K562 (cell line): ENCODE measurements around the gene SLC22A1. TPM values are rescaled to one million over a fixed set of nuclear protein-coding genes. Genes with fewer than 3 reads are reported as not detected.
A peak's percentile ranks its signal among the peaks of the same experiment; 100 is the strongest.

Experiments
- ATAC-seq: fragments of 200-7000 bp; cut with Tn5 transposase; 3 replicates; pipeline ENCODE4 v1.9.1; 2020; ENCODE audit warnings: moderate library complexity
- BruUV-seq: library from RNA; stranded (reverse); fragments of 400-500 nt; replicated peaks from 2 replicates; lab custom pipeline; 2021; lab: Mats Ljungman, UMichigan
- CTCF ChIA-PET: fragments of 300-600 bp; formaldehyde crosslinking; extraction: SDS; loops from one replicate; lab custom pipeline; 2021; ENCODE audit warnings: low intra/inter-chr PET ratio; lab: Yijun Ruan, JAX
- POLR2A ChIA-PET: fragments of 300-600, 350-650 bp; sonication (Branson Sonifier 250); formaldehyde crosslinking; extraction: SDS; loops from one replicate; lab custom pipeline; 2021; ENCODE audit warnings: antibody characterized with exemption, inconsistent platforms; lab: Yijun Ruan, JAX
- DNase-seq, 4 experiments: peaks; one replicate each; pipeline versions ENCODE4 v3.0.0 to v3.0.0-alpha.2; 2011 to 2018; ENCODE audit warnings: low spot score in 3 of 4, mixed read lengths in 3 of 4; ENCODE audit errors: extremely low read depth in 1 of 4
- FAIRE-seq: peaks from 2 replicates; lab custom pipeline; 2011; peaks lifted over from hg19 to GRCh38; lab: Jason Lieb, UNC
- H2AFZ ChIP-seq: 2 replicates; pipeline ENCODE4 v1.6.0; 2011; ENCODE audit warnings: low read depth, low read length, control low read depth, inconsistent platforms
- H3K27ac ChIP-seq: fragments of 200-600 bp; 3 replicates; pipeline ENCODE4 v1.8.0; 2011; ENCODE audit warnings: low read depth, mild to moderate bottlenecking, control low read depth, inconsistent platforms, low read length, moderate library complexity, mixed read lengths; ENCODE audit errors: extremely low read depth
- H3K27me3 ChIP-seq, 2 experiments: fragments of 300-600 bp in 1 of 2; 2 replicates in 1 of 2; 3 replicates in 1 of 2; pipeline versions ENCODE4 v1.6.0 to v1.8.0; 2011; ENCODE audit warnings: inconsistent platforms in 2 of 2, low read length in 2 of 2, mild to moderate bottlenecking in 1 of 2, mixed read lengths in 1 of 2, moderate library complexity in 1 of 2; ENCODE audit not compliant: control insufficient read depth in 2 of 2, insufficient read depth in 2 of 2
- H3K36me3 ChIP-seq: fragments of 300-600 bp; 3 replicates; pipeline ENCODE4 v1.8.0; 2011; ENCODE audit warnings: mild to moderate bottlenecking, low read length, inconsistent platforms; ENCODE audit not compliant: control insufficient read depth, insufficient read depth
- H3K4me1 ChIP-seq, 2 experiments: fragments of 200-600 bp in 1 of 2; replicated peaks in 1 of 2; 2 replicates in 1 of 2; 3 replicates in 1 of 2; pipeline versions ENCODE4 v1.5.1 to v1.8.0; 2011; ENCODE audit warnings: inconsistent platforms in 2 of 2, low read length in 2 of 2, mild to moderate bottlenecking in 1 of 2, mixed read lengths in 1 of 2, moderate library complexity in 1 of 2; ENCODE audit not compliant: control insufficient read depth in 2 of 2, insufficient read depth in 2 of 2
- H3K4me2 ChIP-seq: 2 replicates; pipeline ENCODE4 v1.6.1; 2011; ENCODE audit warnings: low read length, control low read depth, inconsistent platforms, mixed read lengths; ENCODE audit not compliant: insufficient read depth
- H3K4me3 ChIP-seq: fragments of 200-600 bp; sonication (generic), shearing (Covaris generic); 2 replicates; pipeline ENCODE4 v1.5.1; 2016; ENCODE audit warnings: control low read depth, inconsistent platforms
- H3K79me2 ChIP-seq: fragments of 200-600 bp; 3 replicates; pipeline ENCODE4 v1.8.0; 2011; ENCODE audit warnings: low read length, inconsistent platforms; ENCODE audit not compliant: control insufficient read depth, insufficient read depth
- H3K9ac ChIP-seq, 2 experiments: 2 replicates each; pipeline versions ENCODE4 v1.6.0 to v1.6.1; 2011; ENCODE audit warnings: low read depth in 2 of 2, low read length in 2 of 2, control low read depth in 1 of 2, inconsistent platforms in 1 of 2, mild to moderate bottlenecking in 1 of 2, mixed read lengths in 1 of 2; ENCODE audit not compliant: insufficient read depth in 1 of 2
- H3K9me1 ChIP-seq: one replicate; pipeline ENCODE4 v1.6.0; 2011; ENCODE audit warnings: inconsistent platforms, mild to moderate bottlenecking, low read length, moderate library complexity; ENCODE audit not compliant: control insufficient read depth, insufficient read depth
- H3K9me3 ChIP-seq: replicated peaks from 2 replicates; pipeline ENCODE4 v1.5.1; 2011; ENCODE audit warnings: low read depth, low read length, inconsistent platforms; ENCODE audit not compliant: control insufficient read depth, insufficient read depth
- H4K20me1 ChIP-seq: replicated peaks from 2 replicates; pipeline ENCODE4 v1.6.1; 2011; ENCODE audit warnings: low read length, inconsistent platforms, mixed read lengths; ENCODE audit not compliant: control insufficient read depth, insufficient read depth
- NONO ChIP-seq, 2 experiments: fragments of 200-400 bp in 1 of 2; fragments of 450-650 bp in 1 of 2; formaldehyde crosslinking in 1 of 2; IDR thresholded peaks; 2 replicates each; pipeline ENCODE4 v1.6.1; 2017; ENCODE audit warnings: low read depth in 2 of 2, mild to moderate bottlenecking in 2 of 2, moderate library complexity in 2 of 2, low read length in 1 of 2
- PHTF2 ChIP-seq: fragments of 250-450 bp; sonication (Bioruptor Pico); IDR thresholded peaks from 2 replicates; pipeline ENCODE4 v1.5.0; 2021; ENCODE audit warnings: mild to moderate bottlenecking
- POLR2G ChIP-seq: fragments of 200-400 bp; formaldehyde crosslinking; IDR thresholded peaks from 2 replicates; pipeline ENCODE4 v1.6.1; 2017; ENCODE audit warnings: low read depth, mild to moderate bottlenecking, antibody characterized with exemption, low read length, moderate library complexity
- TAF1 ChIP-seq: IDR thresholded peaks from 2 replicates; pipeline ENCODE4 v1.6.1; 2011; ENCODE audit warnings: mild to moderate bottlenecking, low read length, moderate library complexity; ENCODE audit not compliant: insufficient read depth, control insufficient read depth, severe bottlenecking; ENCODE audit errors: extremely low read depth
- ZNF134 ChIP-seq: fragments of 250-450 bp; sonication (Bioruptor Pico); conservative IDR thresholded peaks from 2 replicates; pipeline ENCODE4 v1.4.0; 2020
- WGBS: fragments of 100-300 bp; shearing (Covaris generic); methylation state at CpG from one replicate; pipeline ENCODE4 v1.1.6; 2016; ENCODE audit warnings: low coverage, mixed read lengths; ENCODE audit not compliant: insufficient coverage; ENCODE audit errors: missing lambda C conversion rate; 5-methylcytosine and 5-hydroxymethylcytosine counted together
- in situ Hi-C: fragments of 300-500 bp; cut with MboI; formaldehyde crosslinking; loops from 4 replicates; pipeline ENCODE4 v1.15.0; 2018; ENCODE audit warnings: inconsistent platforms, mixed read lengths
- intact Hi-C: fragments of 100-400 bp; cut with micrococcal nuclease; formaldehyde crosslinking; loops from 2 replicates; pipeline ENCODE4 v1.14.2; 2022
- polyA plus RNA-seq, 8 experiments: library from polyadenylated mRNA; depleted of rRNA in 4 of 8; stranded (reverse) in 5 of 8; unstranded in 3 of 8; fragments of >200 nt; fragmentation: Nextera tagmentation in 2 of 8; fragmentation: Illumina TruSeq in 1 of 8; extraction: Ambion mirVana in 2 of 8; extraction: Trizol in 1 of 8; gene quantifications; 2 replicates each; pipeline versions ENCODE4 v1.2.1 to v1.2.3, GENCODE V29; 2011 to 2014; ENCODE audit warnings: inconsistent platforms in 1 of 8, missing spikeins in 1 of 8
- total RNA-seq, 7 experiments: library from RNA; depleted of rRNA in 6 of 7; stranded (reverse); fragments of >200 nt in 6 of 7; fragmentation: Illumina TruSeq in 2 of 7; extraction: Trizol in 2 of 7; gene quantifications; 2 replicates each; pipeline versions ENCODE4 v1.2.1 to v1.2.3, GENCODE V29; 2011 to 2021; ENCODE audit warnings: low replicate concordance in 1 of 7

The SLC22A1 gene
- total and polyA plus RNA-seq, 9 of the 15 experiments (the other 6 are each of a cell fraction or from before 2014, with no cell fraction given): 0.11 to 0.60 (median 0.26) TPM; not detected in 4

DNA sequence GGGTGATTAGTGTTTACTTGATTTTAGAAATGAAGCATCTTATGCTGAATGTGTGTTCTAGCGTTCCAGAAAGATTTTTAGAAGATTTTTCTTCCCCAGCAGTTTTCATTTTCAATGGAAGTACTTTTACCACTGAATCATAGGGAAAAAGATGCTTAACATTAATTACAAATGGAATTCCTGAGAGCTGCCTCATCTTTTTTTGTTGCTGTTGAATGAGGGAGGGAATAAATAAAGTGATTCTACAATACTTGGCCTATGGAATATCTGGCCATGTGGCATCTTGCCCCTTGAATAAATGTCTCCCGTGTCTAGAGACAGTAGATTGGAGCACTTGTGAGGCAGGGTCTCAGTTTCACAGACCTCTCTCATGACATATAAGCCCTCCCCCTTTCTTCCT, 44.1 kb upstream of the SLC22A1 start (continued):
- TF ChIP-seq NONO (IDR thresholded peaks at IDR 0.05; ENCODE audit: low read depth in 2 of 2, low read length in 1 of 2) (no peak), TAF1 (no peak)

DNA sequence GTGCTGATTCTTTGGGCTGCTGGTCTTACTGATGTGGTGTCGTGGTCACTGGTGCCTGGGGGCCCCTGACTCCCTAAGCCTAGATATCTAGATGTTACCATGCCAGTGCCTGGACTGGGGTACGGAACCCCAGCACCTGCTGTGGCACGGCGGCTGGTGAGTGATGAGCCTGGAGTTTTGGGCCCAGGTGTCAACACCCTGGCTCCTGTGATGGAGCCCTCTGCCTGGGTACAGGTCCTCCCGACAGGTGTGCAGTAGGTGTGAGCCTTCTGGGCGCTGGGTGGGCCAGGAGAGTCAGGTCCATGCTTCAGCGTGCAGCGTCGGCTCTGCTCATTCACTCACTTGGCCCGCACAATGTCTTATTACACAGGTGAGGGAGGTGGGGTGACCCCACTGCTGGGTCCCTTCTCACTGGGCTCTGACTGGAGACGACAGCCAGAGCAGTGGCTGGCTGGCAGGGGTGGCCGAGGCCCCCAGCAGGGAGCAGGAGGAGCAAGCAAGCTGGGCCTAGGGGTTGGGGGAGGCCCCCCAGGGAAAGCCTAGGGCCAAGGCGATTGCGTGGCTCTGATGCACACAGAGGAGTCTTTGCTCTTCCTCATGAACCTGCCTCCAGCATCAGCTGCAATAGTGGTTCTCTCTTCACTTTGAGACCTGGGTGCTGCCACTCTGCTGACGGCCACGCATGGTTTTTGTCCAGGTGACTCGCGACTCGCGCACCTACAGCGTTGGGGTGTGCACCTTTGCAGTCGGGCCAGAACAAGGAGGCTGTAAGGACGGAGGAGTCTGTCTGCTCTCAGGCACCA, 42.5 kb upstream of the SLC22A1 start:
- in situ Hi-C loops (no loop called here), intact Hi-C loops (no loop called here)
- Histone ChIP-seq H3K4me2 (no peak overlapping the region), H3K79me2 (no peaks in the 10 kb centered on the region), H3K4me3 (no peak overlapping the region), H3K27me3 (no peaks in the 10 kb centered on the region), H3K9me3 (no peaks in the 10 kb centered on the region), H3K27ac (no peak overlapping the region), H4K20me1 (no peaks in the 10 kb centered on the region), H2AFZ (no peak overlapping the region), H3K4me1 (no peaks in the 10 kb centered on the region), H3K36me3 (peaks cover 94% of the 10 kb centered on the region), H3K9ac (no peak overlapping the region), H3K9me1 (no peaks in the 10 kb centered on the region)
- FAIRE-seq (no peak), ATAC-seq (no peak), DNase-seq (no peak)
- no TSS peak for BruUV-seq
- TF ChIP-seq ZNF134 (CRISPR knock-in tag) (no peak), PHTF2 (CRISPR knock-in tag) (no peak), POLR2G (peak; percentile 47; the same call in 1 of the 2 replicates)
- WGBS: 98% methylated on average over 21 of the region's 23 CpGs
- ChIA-PET POLR2A (interaction anchor here (1.2 kb wide), 1 partner anchor 9 kb away, joined by 4 read pairs; no protein-coding TSS in a partner anchor), CTCF (no interaction called here)
